Mononuclear cell (primary cell): ENCODE measurements around the gene MMP11. TPM values are rescaled to one million over a fixed set of nuclear protein-coding genes. Genes with fewer than 3 reads are reported as not detected.

Source experiments
- H3K27me3 ChIP-seq: 2 replicates; pipeline ENCODE4 v1.6.0; 2011; ENCODE audit warnings: low read length, control low read depth; ENCODE audit not compliant: insufficient read depth
- H3K4me1 ChIP-seq: 2 replicates; pipeline ENCODE4 v1.5.1; 2011; ENCODE audit warnings: mild to moderate bottlenecking, low read length, control low read depth; ENCODE audit not compliant: insufficient read depth
- H3K4me3 ChIP-seq: 2 replicates; pipeline ENCODE4 v1.5.1; 2011; ENCODE audit warnings: mild to moderate bottlenecking, low read length, moderate library complexity
- H3K9me3 ChIP-seq: 2 replicates; pipeline ENCODE4 v1.5.1; 2011; ENCODE audit warnings: low read depth, mild to moderate bottlenecking, control low read depth, low read length
- total RNA-seq: library from RNA; depleted of rRNA; stranded (reverse); fragments of >200 nt; gene quantifications from one replicate; pipeline ENCODE4 v1.2.3, GENCODE V29; 2012

MMP11 gene
- total RNA-seq, 1 donor, result 0.94 TPM

- no peak overlapping the region for H3K4me3 ChIP-seq
- peaks cover 9% of the 10 kb centered on the region for H3K4me1 ChIP-seq
- H3K9me3 ChIP-seq, result no peaks in the 10 kb centered on the region
- H3K27me3 ChIP-seq, result no peaks in the 10 kb centered on the region
Measured at GRCh38 chr22:23782703-23783102, 10.1 kb downstream of the MMP11 start.

GRCh38 chr22:23783265-23784150 lies 10.9 kb downstream of the MMP11 start:
- H3K4me3 ChIP-seq, result no peak overlapping the region
- H3K4me1 ChIP-seq, result peaks cover 18% of the 10 kb centered on the region
- no peaks in the 10 kb centered on the region for H3K27me3 ChIP-seq
- no peaks in the 10 kb centered on the region for H3K9me3 ChIP-seq

DNA sequence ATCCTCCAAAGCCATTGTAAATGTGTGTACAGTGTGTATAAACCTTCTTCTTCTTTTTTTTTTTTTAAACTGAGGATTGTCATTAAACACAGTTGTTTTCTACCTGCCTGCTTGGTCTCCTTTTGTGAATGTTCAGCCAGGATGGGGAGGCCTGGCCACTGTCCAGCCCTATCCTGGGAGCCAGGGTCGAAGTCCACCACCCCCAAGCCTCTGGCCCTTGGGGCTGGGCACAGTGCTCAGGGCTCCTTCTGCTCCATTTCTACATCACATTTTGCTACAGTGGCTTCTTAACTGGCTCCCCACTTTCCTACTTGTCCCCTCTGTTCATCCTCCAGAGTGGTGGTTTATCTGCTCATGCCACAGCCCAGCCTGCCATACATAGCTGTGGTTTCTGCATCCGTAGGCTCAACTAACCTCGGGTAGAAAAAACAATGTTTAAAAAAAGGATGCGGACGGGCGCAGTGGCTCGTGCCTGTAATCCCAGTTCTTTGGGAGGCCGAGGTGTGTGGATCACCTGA lies 11.6 kb downstream of the MMP11 start:
- Histone ChIP-seq H3K9me3 (no peaks in the 10 kb centered on the region), H3K27me3 (no peaks in the 10 kb centered on the region), H3K4me1 (peaks cover 25% of the 10 kb centered on the region), H3K4me3 (no peak overlapping the region)

GRCh38 chr22:23786261-23786710 lies 13.6 kb downstream of the MMP11 start:
- Histone ChIP-seq H3K4me3 (peak overlapping the region; percentile 80), H3K4me1 (peaks cover 32% of the 10 kb centered on the region), H3K27me3 (no peaks in the 10 kb centered on the region), H3K9me3 (no peaks in the 10 kb centered on the region)

- Histone ChIP-seq H3K4me1 (peaks cover 32% of the 10 kb centered on the region), H3K27me3 (no peaks in the 10 kb centered on the region), H3K4me3 (peak within 1 kb of the TSS; percentile 80), H3K9me3 (no peaks in the 10 kb centered on the region)
Measured at GRCh38 chr22:23786752-23787599, 14.3 kb downstream of the MMP11 start, which contains the start of gene SMARCB1. Gene SMARCB1 (plus strand): TSS chr22:23786966. CDS start chr22:23787170, 204 bp downstream.

DNA sequence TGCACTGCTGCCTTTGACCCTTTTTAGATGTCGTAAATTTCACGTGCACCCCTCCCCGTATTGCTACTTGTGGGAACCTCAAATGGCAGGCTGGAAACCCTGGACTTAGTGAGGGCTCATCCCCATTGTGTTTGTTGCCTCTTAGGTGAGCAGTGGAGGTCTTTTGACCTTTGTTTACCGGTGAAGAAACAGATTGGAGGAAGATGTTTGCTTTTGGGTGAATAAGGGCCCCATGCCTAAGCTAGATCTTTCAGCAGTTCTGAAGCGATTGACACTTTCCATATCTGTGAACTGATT lies 14.9 kb downstream of the MMP11 start:
- H3K4me1 ChIP-seq, result peaks cover 32% of the 10 kb centered on the region
- H3K9me3 ChIP-seq, result no peaks in the 10 kb centered on the region
- peak overlapping the region; percentile 80 for H3K4me3 ChIP-seq
- no peaks in the 10 kb centered on the region for H3K27me3 ChIP-seq

GRCh38 chr22:23787910-23788309 lies 15.3 kb downstream of the MMP11 start:
- Histone ChIP-seq H3K4me3 (peak overlapping the region; percentile 80), H3K27me3 (no peaks in the 10 kb centered on the region), H3K4me1 (peaks cover 32% of the 10 kb centered on the region), H3K9me3 (no peaks in the 10 kb centered on the region)

DNA sequence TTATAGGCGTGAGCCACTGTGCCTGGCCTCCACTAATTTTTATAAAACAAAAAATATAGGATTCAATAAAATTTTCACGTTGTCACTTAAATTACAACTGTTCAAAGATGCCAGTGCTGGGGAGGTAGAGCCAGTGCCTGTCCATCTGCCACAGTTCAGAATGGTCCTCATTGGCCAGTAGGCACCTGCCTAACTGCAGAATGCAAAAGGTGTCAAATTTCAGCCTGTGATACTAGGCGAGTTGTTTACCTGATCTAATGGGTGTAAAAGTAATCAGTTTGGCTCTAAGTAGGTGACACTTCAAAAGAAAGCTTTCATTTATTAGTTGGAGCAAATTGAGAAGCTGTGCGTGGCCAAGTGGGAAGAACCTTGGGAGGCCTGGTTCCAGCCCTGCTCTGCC lies 16.5 kb downstream of the MMP11 start:
- no peaks in the 10 kb centered on the region for H3K9me3 ChIP-seq
- no peak overlapping the region for H3K4me3 ChIP-seq
- no peaks in the 10 kb centered on the region for H3K27me3 ChIP-seq
- peaks cover 32% of the 10 kb centered on the region for H3K4me1 ChIP-seq

DNA sequence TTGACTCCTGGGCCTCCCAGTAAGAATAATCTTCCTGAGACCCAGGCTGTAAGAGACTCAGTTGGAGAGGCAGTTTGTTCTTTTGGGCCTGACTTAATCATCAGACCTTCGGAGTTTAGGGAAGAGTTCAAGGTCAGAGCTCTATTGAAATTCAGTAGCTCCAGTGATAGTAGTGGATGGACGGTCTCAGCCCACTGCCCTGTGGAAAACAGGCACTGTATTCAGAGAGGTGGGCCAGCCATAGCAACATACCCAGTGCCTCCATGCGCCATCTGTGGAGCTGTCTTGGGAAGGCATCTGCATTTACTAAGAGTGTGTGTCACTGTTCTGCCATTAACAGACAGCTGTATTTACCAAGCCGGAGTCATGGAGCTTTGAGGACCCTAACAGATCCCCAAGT lies 17.0 kb downstream of the MMP11 start:
- H3K9me3 ChIP-seq, result no peaks in the 10 kb centered on the region
- no peak overlapping the region for H3K4me3 ChIP-seq
- H3K27me3 ChIP-seq, result no peaks in the 10 kb centered on the region
- peaks cover 32% of the 10 kb centered on the region for H3K4me1 ChIP-seq

DNA sequence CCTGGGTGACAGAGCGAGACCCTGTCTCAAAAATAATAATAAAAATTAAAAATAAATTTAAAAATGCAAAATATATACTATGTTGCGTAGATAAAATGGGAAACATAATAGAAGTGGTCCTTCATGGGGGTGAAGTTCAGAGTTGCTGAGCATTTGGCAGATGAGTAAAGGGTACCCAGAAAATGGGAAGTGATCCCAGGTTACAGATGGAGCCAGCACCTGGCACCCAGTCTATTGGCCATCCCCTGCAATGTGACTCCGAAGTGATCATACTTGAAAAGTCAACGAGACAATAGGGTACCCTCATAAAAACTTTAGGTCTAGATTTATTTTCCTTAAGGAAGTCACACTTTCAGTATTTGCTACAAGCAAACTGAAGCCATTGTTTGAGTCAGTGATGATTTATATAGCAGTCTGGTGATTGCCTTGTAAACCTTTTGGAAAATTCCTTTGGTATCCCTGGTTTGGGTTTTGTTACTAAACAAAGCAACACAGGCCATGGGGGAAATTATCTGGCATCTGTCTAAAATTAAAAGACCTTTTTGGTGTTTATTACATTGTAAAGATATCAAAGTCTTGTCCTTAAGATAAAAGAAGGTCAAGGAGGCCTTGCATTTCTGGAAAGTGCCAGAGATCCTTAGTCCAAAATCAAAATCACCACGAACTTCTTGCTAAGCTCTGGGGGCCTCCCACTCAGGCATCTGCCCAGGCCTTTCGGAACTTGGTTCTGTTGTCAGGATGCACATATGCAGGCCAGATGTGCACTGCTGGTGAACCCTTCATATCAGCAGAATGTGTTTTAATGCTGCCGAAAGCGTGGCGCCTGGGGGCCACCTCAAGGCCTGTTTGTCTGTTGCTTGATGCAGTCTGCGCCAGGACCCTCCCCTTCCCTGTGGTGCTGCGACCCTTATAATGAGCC lies 18.4 kb downstream of the MMP11 start:
- Histone ChIP-seq H3K4me3 (no peak overlapping the region), H3K9me3 (no peaks in the 10 kb centered on the region), H3K27me3 (no peaks in the 10 kb centered on the region), H3K4me1 (peaks cover 32% of the 10 kb centered on the region)

DNA sequence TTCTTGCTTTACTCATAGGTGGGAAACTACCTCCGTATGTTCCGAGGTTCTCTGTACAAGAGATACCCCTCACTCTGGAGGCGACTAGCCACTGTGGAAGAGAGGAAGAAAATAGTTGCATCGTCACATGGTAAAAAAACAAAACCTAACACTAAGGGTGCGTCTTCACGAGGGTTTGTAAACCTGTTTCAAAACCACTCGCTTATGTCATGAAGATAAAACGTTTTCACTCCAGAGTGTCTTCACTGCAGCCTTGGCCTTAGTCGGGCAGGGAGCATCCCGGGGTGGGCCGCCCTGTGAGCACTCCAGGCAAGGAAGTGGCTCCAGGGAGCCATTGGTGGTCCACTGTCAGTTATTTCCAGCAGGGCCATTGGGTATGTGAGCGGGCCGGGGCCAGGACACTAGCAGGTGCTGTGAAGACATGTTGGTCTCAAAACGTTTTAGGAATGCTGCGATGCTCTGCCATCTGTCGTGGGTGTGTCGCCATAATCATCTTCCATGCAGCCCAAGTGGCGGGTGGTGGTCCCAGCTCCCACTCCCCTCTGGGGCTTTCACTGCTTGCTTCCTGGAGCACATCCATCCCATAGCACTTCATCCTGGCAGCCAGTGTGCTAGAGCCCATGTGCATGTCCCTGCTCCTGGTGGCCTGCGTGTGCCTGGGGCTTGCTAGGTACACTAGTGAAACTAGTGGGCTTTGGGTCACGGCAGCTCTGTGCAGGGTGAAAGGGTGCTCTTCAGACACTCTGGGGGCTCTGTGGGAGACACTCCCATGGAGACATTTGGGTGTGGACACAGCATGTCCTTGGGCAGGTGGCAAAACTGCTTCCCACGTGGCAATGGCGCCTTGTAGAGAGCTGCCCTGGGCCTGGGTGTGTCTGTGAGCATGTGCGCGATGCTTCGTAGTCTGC lies 19.3 kb downstream of the MMP11 start:
- Histone ChIP-seq H3K4me1 (peaks cover 26% of the 10 kb centered on the region), H3K27me3 (no peaks in the 10 kb centered on the region), H3K9me3 (no peaks in the 10 kb centered on the region), H3K4me3 (no peak overlapping the region)

DNA sequence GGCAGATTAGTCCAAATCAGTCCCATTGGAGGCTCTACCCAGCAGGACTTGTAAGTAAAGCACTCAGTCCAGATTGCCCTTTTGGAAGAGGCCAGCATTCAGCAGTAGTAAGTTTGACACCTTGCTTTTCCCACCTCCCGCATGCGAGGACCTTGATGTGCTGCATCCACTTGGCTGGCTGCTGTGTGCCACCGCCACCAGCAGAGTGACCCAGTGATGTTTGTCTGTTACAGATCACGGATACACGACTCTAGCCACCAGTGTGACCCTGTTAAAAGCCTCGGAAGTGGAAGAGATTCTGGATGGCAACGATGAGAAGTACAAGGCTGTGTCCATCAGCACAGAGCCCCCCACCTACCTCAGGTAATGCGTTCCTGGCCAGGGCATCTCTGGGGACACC lies 20.7 kb downstream of the MMP11 start:
- peaks cover 17% of the 10 kb centered on the region for H3K4me1 ChIP-seq
- no peak overlapping the region for H3K4me3 ChIP-seq
- no peaks in the 10 kb centered on the region for H3K9me3 ChIP-seq
- H3K27me3 ChIP-seq, result no peaks in the 10 kb centered on the region

DNA sequence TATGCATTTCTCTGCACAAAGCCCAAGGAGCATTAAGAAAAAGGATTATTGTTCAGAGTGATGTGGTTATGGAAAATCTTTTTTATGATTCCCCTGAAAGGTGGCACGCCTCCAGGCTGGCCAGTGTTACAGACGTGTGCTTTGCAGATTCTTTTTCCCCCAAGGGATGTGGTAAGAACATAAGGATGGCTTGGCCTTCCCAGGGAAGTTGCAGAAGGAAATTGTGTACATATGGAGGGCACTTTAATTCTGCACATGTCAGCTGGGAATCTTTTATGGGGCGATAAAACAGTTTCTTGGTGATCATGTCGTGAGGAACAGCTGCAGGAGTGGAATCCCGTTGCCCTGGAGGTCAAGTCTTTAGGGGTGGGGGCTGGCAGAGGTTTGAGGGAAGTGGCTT lies 23.8 kb downstream of the MMP11 start:
- Histone ChIP-seq H3K4me3 (no peak overlapping the region), H3K4me1 (peaks cover 4% of the 10 kb centered on the region), H3K9me3 (no peaks in the 10 kb centered on the region), H3K27me3 (no peaks in the 10 kb centered on the region)
